Right renal pelvis (tissue), 4 donors: ENCODE measurements around the gene TNN. TPM values are rescaled to one million over a fixed set of nuclear protein-coding genes. Genes with fewer than 3 reads are reported as not detected.
"Not testable (repeated sequence)": the region's sequence is repeated elsewhere in the genome, so short reads cannot be mapped to it uniquely, and the experiment has no call there.

Source experiments
- DNase-seq, 4 donors: peaks; one replicate each; pipeline ENCODE4 v3.0.0-alpha.2; 2013; ENCODE audit warnings: low read depth in 4 of 4, low spot score in 3 of 4, missing footprints in 1 of 4
- polyA plus RNA-seq, 4 donors: library from polyadenylated mRNA; unstranded; fragments of 120-200 nt; gene quantifications; one replicate each; pipeline ENCODE4 v1.2.1, GENCODE V29; 2013; ENCODE audit not compliant: insufficient read length in 4 of 4

TNN gene
- polyA plus RNA-seq: 1 to 10 TPM; 2.5 to 3.3 (median 2.9) TPM

GRCh38 chr1:175067362-175068106 is at the start of gene TNN:
TSS of gene TNN (plus strand) at chr1:175067833. CDS start at chr1:175077419, 9,586 bp downstream.
- no peak for DNase-seq

- DNase-seq: no peak
Observed at GRCh38 chr1:175019524-175019923, 48.1 kb upstream of the TNN start.

- DNase-seq: peak; percentile 97 to 99 (median 98)
Observed at GRCh38 chr1:175023043-175023921, 44.4 kb upstream of the TNN start, which contains the start of gene MRPS14. TSS of gene MRPS14 (minus strand) at chr1:175023425. CDS start at chr1:175023408, 17 bp downstream.

- not testable (repeated sequence) for DNase-seq
Observed at GRCh38 chr1:175023922-175024242, 43.8 kb upstream of the TNN start.

GRCh38 chr1:175024773-175025172 is 42.9 kb upstream of the TNN start:
- DNase-seq: no peak

- DNase-seq: no peak
Observed at GRCh38 chr1:175033953-175034352, 33.7 kb upstream of the TNN start.

- no peak for DNase-seq
Observed at GRCh38 chr1:175034775-175035174, 32.9 kb upstream of the TNN start.

GRCh38 chr1:175035865-175036264 is 31.8 kb upstream of the TNN start:
- no peak for DNase-seq

- no peak for DNase-seq
Observed at GRCh38 chr1:175036476-175036875, 31.2 kb upstream of the TNN start.

GRCh38 chr1:175037416-175037815 is 30.2 kb upstream of the TNN start:
- no peak for DNase-seq

GRCh38 chr1:175040324-175040879 is 27.2 kb upstream of the TNN start:
- no peak for DNase-seq

GRCh38 chr1:175042650-175043049 is 25.0 kb upstream of the TNN start:
- no peak for DNase-seq

GRCh38 chr1:175043824-175044223 is 23.8 kb upstream of the TNN start:
- no peak for DNase-seq

- not testable (repeated sequence) for DNase-seq
Observed at GRCh38 chr1:175044591-175044990, 23.0 kb upstream of the TNN start.

- no peak for DNase-seq
Observed at GRCh38 chr1:175045097-175045496, 22.5 kb upstream of the TNN start.

- DNase-seq: no peak
Observed at GRCh38 chr1:175045519-175045918, 22.1 kb upstream of the TNN start.

GRCh38 chr1:175050992-175051391 is 16.6 kb upstream of the TNN start:
- DNase-seq: no peak

GRCh38 chr1:175054736-175055135 is 12.9 kb upstream of the TNN start:
- no peak for DNase-seq

- no peak for DNase-seq
Observed at GRCh38 chr1:175062339-175062738, 5.3 kb upstream of the TNN start.

- DNase-seq: no peak
Observed at GRCh38 chr1:175062858-175063257, 4.8 kb upstream of the TNN start.

- DNase-seq: no peak
Observed at GRCh38 chr1:175070818-175071217, 3.2 kb downstream of the TNN start.
